B cell (primary cell): ENCODE data around the gene DHRS7B.

Source experiments
- CTCF ChIP-seq: fragments of 200-600 bp; IDR thresholded peaks from one replicate; pipeline ENCODE4 v1.8.0; 2022; ENCODE audit warnings: antibody characterized with exemption, mild to moderate bottlenecking
- EZH2 ChIP-seq: IDR thresholded peaks from 2 replicates; pipeline ENCODE4 v1.6.1; 2012; ENCODE audit warnings: borderline replicate concordance, low read depth, mild to moderate bottlenecking, moderate library complexity, low read length; ENCODE audit not compliant: insufficient read depth, poor library complexity, severe bottlenecking

GRCh38 chr17:21239680-21240368 lies 113.1 kb downstream of the DHRS7B start:
- TF ChIP-seq EZH2 (no peak), CTCF (peak; percentile 35)
